Retina (tissue), 1 donor: ENCODE measurements around the gene ANKRD44.

Experiments used
- DNase-seq: peaks from one replicate; pipeline ENCODE4 v3.0.0-alpha.2; 2016

The ANKRD44 gene

DNA sequence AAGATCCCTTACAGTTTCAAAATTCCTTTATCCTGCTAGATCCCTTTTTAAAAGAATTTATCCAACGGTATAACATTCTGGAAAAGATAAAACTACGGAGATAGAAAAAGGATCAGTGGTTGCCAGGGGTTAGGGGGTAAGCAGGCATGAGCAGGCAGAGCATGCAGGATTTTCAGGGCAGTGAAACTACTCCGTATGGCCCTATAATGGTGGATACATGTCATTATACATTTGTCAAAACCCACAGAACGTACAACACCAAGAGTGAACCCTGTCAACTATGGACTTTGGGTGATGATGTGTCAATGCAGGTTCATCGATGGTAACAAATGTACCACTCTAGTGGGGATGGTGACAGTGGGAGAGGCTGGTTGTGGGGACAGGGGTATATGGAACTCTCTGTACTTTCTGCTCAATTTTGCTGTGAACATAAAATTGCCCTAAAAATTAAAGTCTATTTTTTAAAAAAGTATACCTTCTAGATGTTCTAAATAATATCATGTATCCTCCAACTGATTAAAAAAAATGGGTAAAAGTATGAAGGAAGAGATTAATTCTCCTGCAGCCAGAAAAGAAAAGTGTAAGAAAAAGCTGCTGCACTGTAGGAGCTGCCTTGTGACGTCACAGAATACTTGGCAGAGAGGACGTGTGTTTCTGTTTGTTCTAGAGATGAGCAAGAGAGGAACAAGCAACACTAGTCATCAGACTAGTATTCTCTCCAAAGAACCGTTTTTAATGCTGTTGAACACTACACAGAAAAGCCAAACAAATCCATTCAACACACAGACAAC is 23.6 kb downstream of the ANKRD44 start:
- DNase-seq: no peak

- no peak for DNase-seq
Observed at GRCh38 chr2:197285361-197285760, 25.2 kb downstream of the ANKRD44 start.

DNA sequence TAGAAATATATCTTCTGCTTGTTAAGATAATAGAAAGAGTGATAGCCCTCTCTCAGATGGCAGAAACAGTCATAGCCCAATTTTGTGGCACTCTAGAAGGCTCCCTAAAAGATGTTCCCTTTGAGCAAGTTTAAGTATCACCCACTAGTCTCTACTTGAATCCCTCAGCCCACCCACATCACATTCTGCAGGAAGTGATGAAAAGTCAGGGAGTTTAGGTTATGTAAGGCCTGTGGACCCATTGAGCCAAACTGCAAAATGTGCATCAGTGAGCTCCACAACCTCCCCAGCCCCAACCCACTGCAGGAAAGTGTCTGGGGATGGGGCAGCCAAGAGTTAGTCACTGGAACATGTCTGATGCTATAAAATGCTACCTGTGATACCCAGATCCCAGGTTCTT is 25.6 kb downstream of the ANKRD44 start:
- no peak for DNase-seq

DNA sequence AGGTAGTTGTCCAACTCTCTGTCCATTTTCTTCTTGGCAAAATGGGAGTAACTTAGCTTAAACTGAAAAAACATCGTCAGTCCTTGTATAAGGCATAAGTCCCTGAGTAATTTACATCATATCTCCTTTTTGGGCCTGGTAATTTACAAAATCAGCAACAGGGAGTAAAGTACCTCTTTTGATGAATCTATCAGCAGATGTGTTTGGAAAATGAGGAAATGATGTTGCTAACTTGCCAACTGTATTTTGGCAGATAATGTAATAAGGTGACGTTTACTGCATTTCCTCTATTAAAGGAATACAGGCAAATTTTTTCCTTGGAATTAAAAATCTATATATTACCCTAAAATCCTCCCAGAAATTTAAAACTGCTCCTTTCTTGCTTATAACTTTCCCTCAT is 29.2 kb downstream of the ANKRD44 start:
- DNase-seq: no peak

GRCh38 chr2:197280015-197280702 is 30.4 kb downstream of the ANKRD44 start:
- peak; percentile 50 for DNase-seq

GRCh38 chr2:197278799-197279763 is 31.5 kb downstream of the ANKRD44 start:
- no peak for DNase-seq

DNA sequence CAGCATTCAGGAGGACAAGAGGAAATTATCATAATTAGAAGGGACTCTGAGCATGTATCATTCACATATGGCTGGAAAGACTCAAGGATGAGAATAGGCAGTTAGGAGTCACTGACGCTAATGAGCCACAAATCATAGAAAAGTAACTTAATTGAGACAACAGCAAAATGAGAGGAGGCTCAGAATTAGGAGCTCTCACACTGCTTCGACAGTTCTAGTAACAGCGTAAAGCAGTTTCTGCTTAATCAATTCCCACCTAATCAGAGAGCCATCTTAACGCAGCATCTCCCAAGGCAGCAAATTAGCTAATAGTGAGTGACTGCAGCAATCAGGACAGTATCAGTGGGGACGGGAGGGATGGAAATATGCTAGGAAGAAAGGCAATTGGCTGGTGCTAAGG is 32.8 kb downstream of the ANKRD44 start:
- DNase-seq: peak; percentile 47

DNA sequence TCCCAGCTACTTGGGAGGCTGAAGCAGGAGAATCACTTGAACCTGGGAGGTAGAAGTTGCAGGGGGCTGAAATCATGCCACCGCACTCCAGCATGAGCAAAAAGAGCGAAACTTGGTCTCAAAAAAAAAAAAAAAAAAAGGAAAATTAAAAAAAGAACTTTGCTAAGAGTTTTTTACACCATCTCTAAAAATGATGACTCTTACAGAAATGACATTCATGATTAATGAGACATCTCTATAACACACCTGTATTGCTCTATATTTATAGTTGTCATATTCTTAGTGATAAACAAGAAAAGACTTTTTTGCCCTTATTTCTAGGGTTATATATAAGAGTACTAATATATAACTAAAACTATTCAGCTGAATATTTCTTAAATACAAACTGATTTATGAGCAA is 34.4 kb downstream of the ANKRD44 start:
- no peak for DNase-seq

GRCh38 chr2:197274937-197275336 is 35.6 kb downstream of the ANKRD44 start:
- DNase-seq: no peak

DNA sequence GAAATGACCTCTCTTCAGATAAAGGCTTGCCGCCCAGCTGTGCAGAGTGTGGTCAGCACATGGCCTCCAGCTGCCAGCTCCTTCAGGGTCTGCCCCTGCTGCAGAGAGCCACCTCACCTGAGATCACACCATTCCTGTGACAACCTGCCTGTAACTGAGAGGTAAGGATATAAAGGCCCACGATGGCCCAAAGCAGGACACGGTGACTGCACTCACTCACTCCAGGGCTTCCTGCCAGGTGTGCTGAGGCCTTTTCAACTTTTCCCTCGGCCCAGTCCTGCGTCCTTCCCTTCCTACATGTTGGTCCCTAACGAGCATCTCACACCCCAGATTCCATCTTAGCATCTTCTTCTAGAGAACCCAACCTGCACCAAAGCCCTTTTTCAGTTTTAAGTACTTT is 36.2 kb downstream of the ANKRD44 start:
- no peak for DNase-seq

- no peak for DNase-seq
Observed at GRCh38 chr2:197273485-197273884, 37.1 kb downstream of the ANKRD44 start.

GRCh38 chr2:197270601-197271000 is 40.0 kb downstream of the ANKRD44 start:
- DNase-seq: no peak

- DNase-seq: no peak
Observed at GRCh38 chr2:197269815-197270214, 40.8 kb downstream of the ANKRD44 start.

DNA sequence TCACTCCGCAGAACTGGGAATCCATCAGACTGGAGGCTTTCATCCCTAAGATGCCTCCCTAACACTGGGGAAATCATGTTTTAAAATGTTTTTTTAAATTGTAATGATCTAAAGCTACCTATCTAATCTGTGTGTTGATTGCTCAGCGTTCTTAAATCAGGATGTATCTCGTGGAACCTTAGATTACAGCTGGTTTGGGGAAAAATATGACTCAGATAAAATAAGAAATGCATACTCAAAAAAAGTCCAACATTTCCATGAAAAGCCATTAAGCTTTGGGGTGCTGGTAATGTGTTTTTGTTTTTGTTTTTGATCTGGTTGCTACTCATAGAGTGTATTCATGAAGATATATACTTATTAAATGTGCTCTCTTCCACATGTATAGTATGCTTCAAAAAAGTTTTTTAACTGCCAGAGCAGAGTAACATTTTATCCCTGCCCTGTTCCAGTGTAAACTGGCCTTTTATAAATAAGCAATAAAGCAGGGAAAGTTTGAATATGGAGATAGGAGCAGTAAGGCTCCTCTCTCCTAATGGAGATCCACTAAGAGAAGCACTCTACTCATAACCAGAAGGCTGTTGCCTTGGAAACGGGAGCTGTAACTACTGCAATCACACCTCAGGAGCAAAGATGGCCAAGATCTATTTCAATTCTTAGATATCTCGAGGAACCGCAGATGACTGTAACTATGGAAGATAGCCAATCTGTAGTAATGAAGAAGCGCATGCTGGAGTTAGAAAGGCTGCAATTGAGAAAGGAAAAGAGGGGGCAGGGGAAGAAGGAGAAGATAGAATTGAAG is 41.6 kb downstream of the ANKRD44 start:
- no peak for DNase-seq

GRCh38 chr2:197266477-197266876 is 44.1 kb downstream of the ANKRD44 start:
- no peak for DNase-seq

DNA sequence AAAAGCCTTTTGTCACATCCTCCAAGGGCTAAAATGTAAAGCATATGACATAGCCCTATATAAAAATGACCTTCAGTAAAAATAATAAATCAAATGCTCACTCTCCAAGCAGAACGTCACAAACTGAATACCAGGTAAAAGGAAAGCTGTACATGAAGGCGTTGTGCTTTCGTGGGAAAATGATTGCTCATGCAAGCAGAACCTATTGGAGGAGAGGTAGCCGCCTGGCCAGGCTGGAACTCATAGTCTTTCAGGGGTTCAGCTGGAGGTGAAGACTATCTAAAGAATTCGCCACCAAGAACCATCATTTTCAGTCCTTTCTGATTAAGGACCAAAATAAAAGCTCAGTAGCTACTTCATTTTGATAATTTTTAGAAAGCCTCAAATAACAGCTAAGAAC is 44.7 kb downstream of the ANKRD44 start:
- DNase-seq: no peak

- no peak for DNase-seq
Observed at GRCh38 chr2:197265036-197265435, 45.5 kb downstream of the ANKRD44 start.

DNA sequence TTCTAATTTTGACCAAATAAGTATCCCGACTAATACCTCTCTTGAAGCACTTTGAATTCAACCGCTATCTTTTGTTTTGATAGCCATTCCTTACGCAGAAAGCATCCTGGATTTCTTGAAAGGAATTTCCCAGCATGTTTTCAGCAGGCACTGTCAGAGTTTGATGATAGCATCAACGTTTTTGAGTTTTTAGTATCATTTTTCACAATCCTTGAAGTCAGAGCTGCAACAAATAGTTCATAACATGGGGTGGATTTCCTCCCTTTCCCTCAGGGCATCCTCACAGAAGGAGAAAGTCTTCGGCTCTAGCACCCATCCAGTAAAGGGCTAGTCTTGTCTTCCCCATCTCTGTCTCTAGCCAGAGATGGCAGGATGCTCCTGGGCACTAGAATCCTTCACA is 46.2 kb downstream of the ANKRD44 start:
- DNase-seq: no peak

DNA sequence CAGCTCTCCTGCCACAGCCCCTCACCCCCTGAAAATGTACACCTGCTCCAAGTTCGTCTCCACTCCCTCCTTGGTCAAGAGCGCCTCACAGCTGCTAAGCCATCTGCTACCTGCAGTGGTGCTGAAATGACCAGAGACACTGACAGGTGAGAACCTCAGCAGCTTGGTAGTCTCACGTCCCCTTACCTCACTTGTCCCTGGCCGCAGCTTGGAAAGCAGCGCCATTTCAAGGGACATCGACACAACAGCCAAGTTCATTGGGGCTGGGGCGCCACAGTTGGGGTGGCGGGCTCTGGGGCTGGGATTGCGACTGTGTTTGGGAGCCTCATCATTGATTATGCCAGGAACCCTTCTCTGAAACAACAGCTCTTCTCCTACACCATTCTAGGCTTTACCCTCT is 47.5 kb downstream of the ANKRD44 start:
- no peak for DNase-seq

- DNase-seq: no peak
Observed at GRCh38 chr2:197261808-197262226, 48.8 kb downstream of the ANKRD44 start.

DNA sequence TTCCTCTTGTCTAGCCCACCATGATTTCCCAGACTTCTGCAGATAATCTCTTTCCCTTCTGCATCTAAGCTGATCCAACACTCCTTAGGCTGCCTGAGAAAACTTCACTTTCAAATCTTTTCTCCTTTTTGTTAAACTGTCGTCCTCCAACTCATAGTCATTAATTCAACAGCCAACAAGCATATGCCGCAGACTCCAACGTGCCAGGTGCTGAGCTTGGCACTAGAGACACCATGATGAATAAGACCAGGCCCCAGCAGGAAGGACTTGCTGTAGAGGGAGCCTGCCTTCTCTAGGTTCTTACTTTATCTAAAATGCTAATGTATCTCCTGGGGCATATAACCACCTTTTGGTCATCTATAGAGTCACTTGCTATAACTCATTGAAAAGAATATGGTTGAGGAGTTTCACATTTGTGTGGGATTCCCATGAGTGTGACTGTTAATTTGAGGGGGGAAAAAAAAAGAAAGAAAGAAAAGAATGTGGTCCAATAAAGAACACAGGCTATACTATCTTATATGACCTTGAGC is 51.0 kb downstream of the ANKRD44 start:
- no peak for DNase-seq

- no peak for DNase-seq
Observed at GRCh38 chr2:197258580-197258979, 52.0 kb downstream of the ANKRD44 start.
